CD8-positive, alpha-beta memory T cell (primary cell): Measurements from ENCODE around the gene PCDHGA2. TPM values are rescaled to one million over a fixed set of nuclear protein-coding genes. Genes with fewer than 3 reads are reported as not detected.

ENCODE experiments used
- CTCF ChIA-PET: fragments of 350-600 bp; sonication (Branson Sonifier 250); formaldehyde crosslinking; loops from one replicate; lab custom pipeline; 2021; ENCODE audit warnings: antibody characterized with exemption; lab: Charles Lee
- POLR2A ChIA-PET: fragments of 350-600 bp; sonication (Branson Sonifier 250); formaldehyde crosslinking; loops from one replicate; lab custom pipeline; 2021; ENCODE audit warnings: antibody characterized with exemption; lab: Charles Lee
- DNase-seq, 5 donors: peaks; one replicate each; pipeline versions ENCODE4 v3.0.0 to v3.0.0-alpha.2; 2020 to 2022; ENCODE audit warnings: mixed read lengths in 1 of 5
- H3K27ac ChIP-seq: one replicate; pipeline ENCODE4 v1.7.0; 2013; ENCODE audit warnings: low read depth, mild to moderate bottlenecking, low read length, moderate library complexity
- H3K27me3 ChIP-seq: 2 replicates; pipeline ENCODE4 v1.7.0; 2013; ENCODE audit warnings: low read length, mild to moderate bottlenecking; ENCODE audit not compliant: insufficient read depth, poor library complexity, severe bottlenecking
- H3K36me3 ChIP-seq: 2 replicates; pipeline ENCODE4 v1.7.0; 2013; ENCODE audit warnings: mild to moderate bottlenecking, low read length, moderate library complexity; ENCODE audit not compliant: insufficient read depth
- H3K4me1 ChIP-seq: 2 replicates; pipeline ENCODE4 v1.7.0; 2013; ENCODE audit warnings: mild to moderate bottlenecking, low read length, moderate library complexity; ENCODE audit not compliant: insufficient read depth
- H3K4me3 ChIP-seq: 2 replicates; pipeline ENCODE4 v1.7.0; 2013; ENCODE audit warnings: mild to moderate bottlenecking, low read length
- H3K9me3 ChIP-seq: 2 replicates; pipeline ENCODE4 v1.7.0; 2013; ENCODE audit warnings: mild to moderate bottlenecking, low read length
- H3K27ac Mint-ChIP-seq, 8 donors: one replicate each; pipeline ENCODE4 v1.8.0; 2020 to 2021; ENCODE audit warnings: mixed read lengths in 8 of 8, mild to moderate bottlenecking in 6 of 8, inconsistent platforms in 3 of 8, moderate library complexity in 3 of 8
- H3K27me3 Mint-ChIP-seq, 2 donors: one replicate each; pipeline ENCODE4 v1.8.0; 2020 to 2021; ENCODE audit warnings: mixed read lengths in 2 of 2, mild to moderate bottlenecking in 1 of 2, moderate library complexity in 1 of 2
- H3K36me3 Mint-ChIP-seq, 3 donors: one replicate each; pipeline ENCODE4 v1.8.0; 2020 to 2021; ENCODE audit warnings: mixed read lengths in 3 of 3, inconsistent platforms in 1 of 3, mild to moderate bottlenecking in 1 of 3
- H3K4me1 Mint-ChIP-seq, 3 donors: one replicate each; pipeline ENCODE4 v1.8.0; 2020 to 2021; ENCODE audit warnings: mixed read lengths in 3 of 3, inconsistent platforms in 1 of 3, mild to moderate bottlenecking in 1 of 3
- H3K4me3 Mint-ChIP-seq, 7 donors: one replicate each; pipeline ENCODE4 v1.8.0; 2020 to 2021; ENCODE audit warnings: mixed read lengths in 7 of 7, mild to moderate bottlenecking in 6 of 7, moderate library complexity in 4 of 7, inconsistent platforms in 2 of 7
- H3K9me3 Mint-ChIP-seq, 5 donors: one replicate each; pipeline ENCODE4 v1.8.0; 2020 to 2022; ENCODE audit warnings: mixed read lengths in 5 of 5, mild to moderate bottlenecking in 3 of 5, moderate library complexity in 2 of 5, inconsistent platforms in 1 of 5
- polyA plus RNA-seq: library from polyadenylated mRNA; unstranded; fragments of 300-500 nt; fragmentation: Illumina TruSeq; gene quantifications from one replicate; pipeline ENCODE4 v1.2.3, GENCODE V29; 2021
- total RNA-seq, 2 experiments: library from RNA; stranded (reverse); gene quantifications; one replicate each; pipeline ENCODE4 v1.2.3, GENCODE V29; 2021

Gene PCDHGA2
- total and polyA plus RNA-seq, 3 experiments from 2014 or later: 0.07 TPM; not detected in 2

- Histone ChIP-seq H3K4me1 (peaks cover 16% of the 10 kb centered on the region), H3K27ac (no peak overlapping the region), H3K9me3 (peaks cover 53% of the 10 kb centered on the region), H3K27me3 (no peaks in the 10 kb centered on the region), H3K4me3 (peak overlapping the region; percentile 96), H3K36me3 (peaks cover 12% of the 10 kb centered on the region)
- DNase-seq: no peak
- ChIA-PET POLR2A (interaction anchor here (0.8 to 1.8 kb wide), 7 partner anchors 9 to 672 kb away, joined by 3 to 8 read pairs (median 5); partner anchors contain the start of genes HDAC3, IK, NDUFA2 and PCDHGA1), CTCF (interaction anchor here (0.9 to 5.2 kb wide), 25 partner anchors 10 to 318 kb away, joined by 3 to 35 read pairs (median 4); partner anchors contain the start of genes DIAPH1, HDAC3, PCDHGA1 and PCDHGA11)
- H3K4me3 Mint-ChIP-seq: peak overlapping the region; percentile 91 to 99 (median 95)
- peak overlapping the region in 6 of 8 donors; percentile 58 to 99 (median 99) for H3K27ac Mint-ChIP-seq
- peaks cover 26 to 56% (median 31%) of the 10 kb centered on the region in 3 donors for H3K4me1 Mint-ChIP-seq
- H3K36me3 Mint-ChIP-seq: peaks cover 28 to 54% (median 50%) of the 10 kb centered on the region in 3 donors
- H3K27me3 Mint-ChIP-seq: peaks cover 3 to 4% of the 10 kb centered on the region in 2 donors
- H3K9me3 Mint-ChIP-seq: peaks cover 47 to 85% (median 77%) of the 10 kb centered on the region in 5 donors
These were observed 18.9 kb upstream of the PCDHGA2 start for GRCh38 chr5:141319699-141320098.

GRCh38 chr5:141320225-141321169, 18.1 kb upstream of the PCDHGA2 start, which contains the start of gene TAF7:
Gene TAF7 (minus strand): TSS chr5:141320784. CDS start chr5:141320044, 740 bp downstream.
- ChIA-PET CTCF (interaction anchor here (0.9 to 5.2 kb wide), 25 partner anchors 8 to 317 kb away, joined by 3 to 35 read pairs (median 4); partner anchors contain the start of genes DIAPH1, HDAC3, PCDHGA1 and PCDHGA11), POLR2A (interaction anchor here (0.6 to 1.8 kb wide), 10 partner anchors 8 to 919 kb away, joined by 3 to 18 read pairs (median 4); partner anchors contain the start of genes ANKHD1, DIAPH1, HDAC3 and IK)
- H3K27me3 ChIP-seq: no peaks in the 10 kb centered on the region
- Mint-ChIP-seq H3K27ac (peak within 1 kb of the TSS; percentile 95 to 99 (median 99)), H3K4me1 (peaks cover 26 to 48% (median 31%) of the 10 kb centered on the region in 3 donors), H3K36me3 (peaks cover 22 to 47% (median 42%) of the 10 kb centered on the region in 3 donors), H3K4me3 (peak within 1 kb of the TSS; percentile 91 to 99 (median 95)), H3K9me3 (peaks cover 40 to 77% (median 73%) of the 10 kb centered on the region in 5 donors), H3K27me3 (peaks cover 4% of the 10 kb centered on the region in 2 donors)
- peak within 1 kb of the TSS; percentile 96 for H3K4me3 ChIP-seq
- peaks cover 47% of the 10 kb centered on the region for H3K9me3 ChIP-seq
- peak; percentile 89 to 95 (median 90) for DNase-seq
- peak within 1 kb of the TSS; percentile 97 for H3K27ac ChIP-seq
- peaks cover 12% of the 10 kb centered on the region for H3K36me3 ChIP-seq
- peaks cover 16% of the 10 kb centered on the region for H3K4me1 ChIP-seq

GRCh38 chr5:141322261-141322660, 16.3 kb upstream of the PCDHGA2 start:
- H3K9me3 ChIP-seq: peaks cover 39% of the 10 kb centered on the region
- peaks cover 38 to 72% (median 62%) of the 10 kb centered on the region in 5 donors for H3K9me3 Mint-ChIP-seq
- peaks cover 11 to 16% of the 10 kb centered on the region in 2 donors for H3K27me3 Mint-ChIP-seq
- H3K4me3 Mint-ChIP-seq: peak overlapping the region in 4 of 7 donors; percentile 16 to 91 (median 34)
- ChIA-PET POLR2A (no interaction called here), CTCF (interaction anchor here (1.2 kb wide), 1 partner anchor 236 kb away, joined by 4 read pairs; no protein-coding TSS in a partner anchor)
- H3K27ac ChIP-seq: no peak overlapping the region
- peaks cover 12% of the 10 kb centered on the region for H3K36me3 ChIP-seq
- H3K4me1 ChIP-seq: peaks cover 20% of the 10 kb centered on the region
- H3K36me3 Mint-ChIP-seq: peaks cover 19 to 37% (median 32%) of the 10 kb centered on the region in 3 donors
- no peaks in the 10 kb centered on the region for H3K27me3 ChIP-seq
- H3K4me1 Mint-ChIP-seq: peaks cover 35 to 57% (median 41%) of the 10 kb centered on the region in 3 donors
- no peak for DNase-seq
- H3K27ac Mint-ChIP-seq: peak overlapping the region in 2 of 8 donors; percentile 27 to 99
- H3K4me3 ChIP-seq: no peak overlapping the region

GRCh38 chr5:141326088-141326854, 12.3 kb upstream of the PCDHGA2 start:
- peak overlapping the region; percentile 25 to 96 (median 92) for H3K27ac Mint-ChIP-seq
- H3K4me3 Mint-ChIP-seq: peak overlapping the region; percentile 81 to 96 (median 94)
- H3K9me3 Mint-ChIP-seq: peaks cover 16 to 63% (median 52%) of the 10 kb centered on the region in 5 donors

GRCh38 chr5:141328231-141328630, 10.3 kb upstream of the PCDHGA2 start:
- Mint-ChIP-seq H3K27ac (no peak overlapping the region), H3K4me3 (no peak overlapping the region), H3K9me3 (peaks cover 14 to 58% (median 52%) of the 10 kb centered on the region in 5 donors), H3K27me3 (peaks cover 46 to 64% of the 10 kb centered on the region in 2 donors), H3K4me1 (peaks cover 9 to 18% (median 10%) of the 10 kb centered on the region in 3 donors), H3K36me3 (peaks cover 1 to 6% (median 2%) of the 10 kb centered on the region in 3 donors)
- no peak for DNase-seq
- ChIA-PET POLR2A (interaction anchor here (1.0 kb wide), 1 partner anchor 8 kb away, joined by 3 read pairs; no protein-coding TSS in a partner anchor), CTCF (interaction anchor here (1.0 to 3.5 kb wide), 3 partner anchors 9 to 236 kb away, joined by 4 to 28 read pairs (median 5); partner anchors contain the start of gene TAF7)
- H3K36me3 ChIP-seq: no peaks in the 10 kb centered on the region
- H3K9me3 ChIP-seq: no peaks in the 10 kb centered on the region
- H3K27me3 ChIP-seq: peaks cover 3% of the 10 kb centered on the region
- no peak overlapping the region for H3K27ac ChIP-seq
- H3K4me3 ChIP-seq: no peak overlapping the region
- H3K4me1 ChIP-seq: peaks cover 4% of the 10 kb centered on the region

More at GRCh38 chr5:141326088-141326854, 12.3 kb upstream of the PCDHGA2 start:
- H3K27ac ChIP-seq: no peak overlapping the region
- ChIA-PET POLR2A (interaction anchor here (0.6 to 1.0 kb wide), 3 partner anchors 199 to 238 kb away, joined by 4 to 8 read pairs (median 4); no protein-coding TSS in a partner anchor), CTCF (interaction anchor here (0.8 to 2.1 kb wide), 4 partner anchors 195 to 237 kb away, joined by 3 to 5 read pairs (median 4); no protein-coding TSS in a partner anchor)
- DNase-seq: peak; percentile 22 to 79 (median 59)
- Mint-ChIP-seq H3K36me3 (peaks cover 2 to 4% (median 4%) of the 10 kb centered on the region in 3 donors), H3K27me3 (peaks cover 35 to 51% of the 10 kb centered on the region in 2 donors), H3K4me1 (peaks cover 9 to 31% (median 12%) of the 10 kb centered on the region in 3 donors)
- peaks cover 13% of the 10 kb centered on the region for H3K9me3 ChIP-seq
- H3K27me3 ChIP-seq: peaks cover 3% of the 10 kb centered on the region
- peaks cover 8% of the 10 kb centered on the region for H3K4me1 ChIP-seq
- H3K36me3 ChIP-seq: no peaks in the 10 kb centered on the region
- peak overlapping the region; percentile 60 for H3K4me3 ChIP-seq

- H3K4me3 ChIP-seq: no peak within 1 kb of the TSS
- peaks cover 63 to 83% of the 10 kb centered on the region in 2 donors for H3K27me3 Mint-ChIP-seq
- ChIA-PET CTCF (interaction anchor here (1.0 to 3.5 kb wide), 8 partner anchors 9 to 237 kb away, joined by 3 to 28 read pairs (median 3); partner anchors contain the start of genes PCDHGB3 and TAF7), POLR2A (interaction anchor here (0.5 to 1.2 kb wide), 3 partner anchors 10 to 65 kb away, joined by 3 to 8 read pairs (median 6); partner anchors contain the start of gene TAF7)
- peaks cover 4% of the 10 kb centered on the region for H3K4me1 ChIP-seq
- H3K27me3 ChIP-seq: peaks cover 3% of the 10 kb centered on the region
- H3K4me3 Mint-ChIP-seq: peak within 1 kb of the TSS; percentile 18 to 78 (median 50)
- H3K9me3 Mint-ChIP-seq: peaks cover 28 to 73% (median 65%) of the 10 kb centered on the region in 5 donors
- peak in 2 of 5 donors; percentile 8 to 51 for DNase-seq
- H3K27ac Mint-ChIP-seq: no peak within 1 kb of the TSS
- H3K36me3 ChIP-seq: no peaks in the 10 kb centered on the region
- H3K27ac ChIP-seq: no peak within 1 kb of the TSS
- H3K9me3 ChIP-seq: no peaks in the 10 kb centered on the region
- peaks cover 9 to 18% (median 10%) of the 10 kb centered on the region in 3 donors for H3K4me1 Mint-ChIP-seq
- peaks cover 4 to 10% (median 5%) of the 10 kb centered on the region in 3 donors for H3K36me3 Mint-ChIP-seq
These were observed 8.1 kb upstream of the PCDHGA2 start, which contains the start of gene PCDHGA1 for GRCh38 chr5:141330299-141331080. Gene PCDHGA1 (plus strand): TSS chr5:141330514.
